GM12892 (cell line): ENCODE measurements around the gene SELENOO.

Experiments
- POLR2A ChIP-seq: IDR thresholded peaks from 2 replicates; pipeline ENCODE4 v1.6.1; 2011; ENCODE audit warnings: low read depth, low read length, control low read depth
- POLR2AphosphoS5 ChIP-seq: IDR thresholded peaks from 2 replicates; pipeline ENCODE4 v1.6.1; 2011; ENCODE audit warnings: low read depth, low read length, control low read depth
- TAF1 ChIP-seq: IDR thresholded peaks from 2 replicates; pipeline ENCODE4 v1.6.1; 2011; ENCODE audit warnings: low read depth, mild to moderate bottlenecking, control low read depth, low read length, borderline replicate concordance

GRCh38 chr22:50161508-50162390 lies 39.1 kb upstream of the SELENOO start:
- no peak for TF ChIP-seq POLR2A
- TF ChIP-seq POLR2AphosphoS5 = no peak
- TF ChIP-seq TAF1 = no peak
